Lung microvascular endothelial cell (primary cell): ENCODE data around the gene RMND1. TPM values are rescaled to one million over a fixed set of nuclear protein-coding genes. Genes with fewer than 3 reads are reported as not detected.

ENCODE experiments used
- total RNA-seq: library from RNA; depleted of rRNA; stranded (reverse); fragments of >200 nt; gene quantifications from 2 replicates; pipeline ENCODE4 v1.2.1, GENCODE V29; 2014

Gene RMND1
- total RNA-seq, 1 donor from 2014 or later, result 15.1 TPM

Other genes with a start within 250 kb of the RMND1 start
- 250 and 900 TPM in 2 replicates for gene AKAP12, start 212.2 kb downstream of the RMND1 start, total RNA-seq
- 4.8 and 6.0 TPM in 2 replicates for gene ZBTB2, start 60.6 kb downstream of the RMND1 start, total RNA-seq
- gene CCDC170, start 41.9 kb upstream of the RMND1 start, total RNA-seq, result under 0.01 TPM in 1 of 2 replicates, not detected in the other